Prostate gland (tissue), 2 donors: ENCODE measurements around the gene MARCHF11. TPM values are rescaled to one million over a fixed set of nuclear protein-coding genes. Genes with fewer than 3 reads are reported as not detected.

Experiments
- DNase-seq: peaks from one replicate; pipeline ENCODE4 v3.0.0-alpha.2; 2019; ENCODE audit warnings: low spot score
- H3K27ac ChIP-seq, 2 donors: fragments of 200-600 bp; sonication (generic); 2 replicates each; pipeline ENCODE4 v1.5.1; 2017 to 2019
- H3K27me3 ChIP-seq: fragments of 200-600 bp; sonication (generic); replicated peaks from 2 replicates; pipeline ENCODE4 v1.5.1; 2019; ENCODE audit not compliant: insufficient read depth
- H3K36me3 ChIP-seq, 2 donors: fragments of 200-600 bp; sonication (generic); 1 replicate in 1 of 2; 2 replicates in 1 of 2; pipeline versions ENCODE4 v1.5.1 to v1.8.1; 2017 to 2019
- H3K4me1 ChIP-seq: fragments of 200-600 bp; sonication (generic); replicated peaks from 2 replicates; pipeline ENCODE4 v1.5.1; 2019
- H3K4me3 ChIP-seq, 2 donors: fragments of 200-600 bp; sonication (generic); 2 replicates each; pipeline ENCODE4 v1.5.1; 2017 to 2019
- H3K9me3 ChIP-seq: fragments of 200-600 bp; sonication (generic); 2 replicates; pipeline ENCODE4 v1.5.1; 2017
- CTCF ChIP-seq, 4 experiments: fragments of 200-600 bp in 2 of 4; fragments of 450-650 bp in 2 of 4; sonication (generic) in 2 of 4; IDR thresholded peaks; 1 replicate in 3 of 4; 2 replicates in 1 of 4; pipeline ENCODE4 v1.5.1; 2016 to 2019; ENCODE audit warnings: antibody characterized with exemption in 4 of 4, mild to moderate bottlenecking in 2 of 4, moderate library complexity in 2 of 4
- POLR2A ChIP-seq: fragments of 450-650 bp; IDR thresholded peaks from one replicate; pipeline ENCODE4 v1.6.1; 2016; ENCODE audit warnings: antibody characterized with exemption, mild to moderate bottlenecking
- POLR2AphosphoS5 ChIP-seq: sonication (generic); formaldehyde crosslinking; IDR thresholded peaks from one replicate; pipeline ENCODE4 v1.6.1; 2017; ENCODE audit warnings: antibody characterized with exemption
- WGBS: methylation state at CpG from one replicate; pipeline ENCODE4 v1.1.5; 2018; 5-methylcytosine and 5-hydroxymethylcytosine counted together
- intact Hi-C: fragments of 100-400 bp; cut with DNase I; formaldehyde crosslinking; loops from one replicate; pipeline ENCODE4 v1.14.2; 2022
- total RNA-seq, 2 donors: library from RNA; depleted of rRNA; stranded (reverse); fragments of >200 nt; gene quantifications; one replicate each; pipeline ENCODE4 v1.1.0, GENCODE V29; 2016

MARCHF11 gene
- total RNA-seq, 2 donors from 2014 or later = 8.9 TPM; not detected in 1

GRCh38 chr5:16082053-16082452 is 97.5 kb downstream of the MARCHF11 start:
- Histone ChIP-seq H3K36me3 (no peaks in the 10 kb centered on the region), H3K27ac (no peak overlapping the region), H3K9me3 (no peaks in the 10 kb centered on the region), H3K4me1 (no peaks in the 10 kb centered on the region), H3K4me3 (no peak overlapping the region), H3K27me3 (no peaks in the 10 kb centered on the region)
- 54% methylated on average over 7 of the region's 7 CpGs for WGBS
- no peak for DNase-seq
- intact Hi-C loops = no loop called here
- no peak for TF ChIP-seq POLR2A
- TF ChIP-seq POLR2AphosphoS5 = no peak
- TF ChIP-seq CTCF (IDR thresholded peaks at IDR 0.05) = no peak

DNA sequence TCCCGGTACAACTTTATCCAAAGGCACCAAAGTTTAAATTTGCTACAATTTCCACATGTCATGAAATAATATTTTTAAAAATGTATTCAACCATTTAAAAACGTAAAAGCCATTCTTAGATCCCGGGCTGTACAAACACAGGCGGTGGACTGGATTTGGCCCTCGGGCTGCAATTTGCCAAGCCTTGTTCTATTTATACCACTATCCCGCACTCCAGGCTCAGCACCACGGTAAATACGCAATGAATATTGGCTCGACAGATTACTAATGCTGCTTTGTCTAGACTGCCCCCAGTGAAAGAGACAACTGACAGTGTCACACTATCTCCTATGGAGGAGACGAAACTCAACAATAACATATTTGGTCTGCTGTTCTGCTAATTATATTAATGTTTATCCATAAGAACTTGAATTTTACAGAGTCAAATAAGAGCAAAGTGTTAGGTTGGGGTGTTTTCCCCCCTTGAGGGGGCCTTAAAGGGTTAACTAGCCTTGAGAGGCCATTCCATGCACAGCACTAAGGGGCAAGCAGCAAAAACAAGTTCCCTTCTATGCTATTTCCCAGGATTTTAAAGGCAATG is 98.1 kb downstream of the MARCHF11 start:
- no peak for DNase-seq
- no peaks in the 10 kb centered on the region for H3K9me3 ChIP-seq
- H3K4me3 ChIP-seq = no peak overlapping the region
- no peaks in the 10 kb centered on the region for H3K36me3 ChIP-seq
- no peaks in the 10 kb centered on the region for H3K27me3 ChIP-seq
- no peak overlapping the region for H3K27ac ChIP-seq
- WGBS = 82% methylated on average over 10 of the region's 10 CpGs
- intact Hi-C loops = no loop called here
- H3K4me1 ChIP-seq = no peaks in the 10 kb centered on the region
- TF ChIP-seq CTCF (IDR thresholded peaks at IDR 0.05) (no peak), POLR2AphosphoS5 (no peak), POLR2A (no peak)

DNA sequence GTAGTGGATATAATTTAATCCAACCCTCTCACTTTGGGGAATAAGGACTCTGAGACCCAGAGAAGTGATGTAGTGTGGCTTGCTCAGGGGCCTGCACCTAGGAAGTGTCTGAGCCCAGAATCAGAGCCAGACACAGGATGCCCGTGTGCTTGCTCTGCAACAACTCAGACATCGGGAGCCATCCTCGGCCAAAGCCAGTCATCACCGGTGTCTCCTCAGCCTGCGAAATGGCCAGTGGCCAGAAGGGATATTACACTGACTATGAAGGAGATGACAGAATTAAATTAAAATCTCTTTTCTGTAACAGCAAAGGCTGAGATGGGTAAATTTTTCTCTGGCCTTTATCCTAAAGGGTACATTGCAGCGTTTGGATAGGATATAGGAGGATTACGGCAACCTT is 102.9 kb downstream of the MARCHF11 start:
- no peak overlapping the region for H3K27ac ChIP-seq
- no peaks in the 10 kb centered on the region for H3K27me3 ChIP-seq
- no peak for DNase-seq
- 87% methylated on average over 7 of the region's 7 CpGs for WGBS
- no peak for TF ChIP-seq POLR2A
- TF ChIP-seq CTCF (IDR thresholded peaks at IDR 0.05) = no peak
- no peak for TF ChIP-seq POLR2AphosphoS5
- intact Hi-C loops = no loop called here
- no peaks in the 10 kb centered on the region for H3K9me3 ChIP-seq
- no peak overlapping the region for H3K4me3 ChIP-seq
- no peaks in the 10 kb centered on the region for H3K4me1 ChIP-seq
- H3K36me3 ChIP-seq = no peaks in the 10 kb centered on the region

DNA sequence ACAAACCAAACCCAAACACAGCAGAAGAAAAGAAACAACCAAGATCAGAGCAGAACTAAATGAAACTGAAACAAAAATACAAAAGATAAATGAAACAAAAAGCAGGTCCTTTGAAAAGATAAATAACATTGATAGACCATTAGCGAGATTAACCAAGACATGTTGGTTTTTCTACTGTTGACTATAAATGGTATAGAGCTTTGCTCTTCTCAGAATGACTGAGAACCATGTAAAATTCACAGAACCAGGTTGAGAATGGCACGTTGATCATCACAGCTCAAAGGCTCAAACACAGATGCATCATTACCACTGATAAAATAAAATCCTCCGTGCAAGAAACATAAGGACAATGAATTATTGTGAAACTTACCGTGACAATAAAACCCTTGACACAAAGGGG is 105.2 kb downstream of the MARCHF11 start:
- intact Hi-C loops = no loop called here
- Histone ChIP-seq H3K27me3 (no peaks in the 10 kb centered on the region), H3K27ac (no peak overlapping the region), H3K4me1 (no peaks in the 10 kb centered on the region), H3K9me3 (no peaks in the 10 kb centered on the region), H3K36me3 (no peaks in the 10 kb centered on the region), H3K4me3 (no peak overlapping the region)
- DNase-seq = no peak
- no peak for TF ChIP-seq CTCF (IDR thresholded peaks at IDR 0.05)
- no peak for TF ChIP-seq POLR2A
- WGBS = 75% methylated on average over 4 of the region's 4 CpGs

DNA sequence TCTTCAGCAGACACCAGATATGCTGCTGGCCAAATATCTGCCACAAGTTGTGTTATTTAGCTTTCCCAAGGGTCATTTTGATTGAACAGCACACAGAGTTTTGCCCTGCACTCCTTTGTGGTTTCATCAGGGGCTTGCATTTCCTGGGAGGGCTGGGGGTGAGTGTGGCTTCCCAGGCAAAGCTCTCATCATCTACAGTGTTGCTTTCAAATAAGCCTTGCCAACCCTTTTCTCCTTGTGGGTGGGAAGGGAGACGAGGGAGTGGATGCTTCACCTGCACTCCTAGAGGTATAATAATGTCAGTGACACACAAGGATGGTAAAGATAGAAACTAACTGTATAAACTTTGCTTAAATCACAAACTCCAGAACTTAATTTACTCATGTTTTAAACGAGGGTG is 107.0 kb downstream of the MARCHF11 start:
- Histone ChIP-seq H3K27me3 (no peaks in the 10 kb centered on the region), H3K4me3 (no peak overlapping the region), H3K27ac (no peak overlapping the region), H3K36me3 (no peaks in the 10 kb centered on the region), H3K4me1 (no peaks in the 10 kb centered on the region), H3K9me3 (no peaks in the 10 kb centered on the region)
- TF ChIP-seq POLR2AphosphoS5 (no peak), CTCF (IDR thresholded peaks at IDR 0.05) (no peak), POLR2A (no peak)
- DNase-seq = no peak
- intact Hi-C loops = no loop called here
- WGBS = 78% methylated on average over 2 of the region's 2 CpGs
